HG02623 (cell line): Measurements from ENCODE around the gene CYB561D1.

Experiments
- ATAC-seq: cut with Tn5 transposase; IDR thresholded peaks from one replicate; pipeline ENCODE4 v1.9.1; 2021; ENCODE audit warnings: moderate library complexity; ENCODE audit not compliant: unreplicated experiment

Gene CYB561D1

DNA sequence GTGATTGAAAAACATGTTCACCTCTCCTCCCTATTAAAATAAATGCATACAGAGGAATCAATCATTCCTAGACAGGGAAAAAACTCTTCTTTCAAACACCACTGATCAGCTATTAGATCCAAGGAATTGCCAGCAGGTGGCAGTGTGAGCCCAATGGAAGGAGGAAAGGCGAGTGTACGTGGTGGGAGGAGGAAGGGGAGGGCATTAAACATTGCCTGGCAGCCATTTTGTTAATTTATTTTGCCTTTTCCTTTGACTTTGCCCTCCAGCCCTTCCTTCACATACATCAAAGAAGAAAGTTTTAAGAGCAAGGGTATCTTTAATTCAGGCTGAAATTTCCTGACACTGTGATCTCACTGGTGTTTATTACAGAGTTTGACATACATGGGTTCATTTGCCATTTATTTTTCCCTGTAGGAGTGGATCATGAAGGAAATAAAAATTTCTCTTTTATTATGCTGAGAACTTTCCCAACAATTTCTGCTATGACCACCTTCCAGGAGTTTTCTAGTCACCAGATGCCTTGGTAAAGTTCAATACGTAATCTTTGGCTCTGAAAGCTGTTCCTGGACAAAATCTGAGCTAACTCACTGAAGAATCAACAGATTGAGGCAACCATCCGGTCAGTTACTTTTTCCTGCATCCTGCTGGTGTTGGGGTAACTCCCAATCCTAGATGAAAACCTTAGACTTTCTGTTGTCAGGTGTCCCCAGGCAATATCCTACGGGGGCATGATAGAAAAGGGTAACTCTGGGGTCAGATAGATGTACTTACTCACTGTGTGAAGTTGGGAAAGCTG is 52.6 kb downstream of the CYB561D1 start:
- peak; percentile 39 for ATAC-seq

GRCh38 chr1:109547463-109548320 is 53.8 kb downstream of the CYB561D1 start:
- ATAC-seq: no peak

DNA sequence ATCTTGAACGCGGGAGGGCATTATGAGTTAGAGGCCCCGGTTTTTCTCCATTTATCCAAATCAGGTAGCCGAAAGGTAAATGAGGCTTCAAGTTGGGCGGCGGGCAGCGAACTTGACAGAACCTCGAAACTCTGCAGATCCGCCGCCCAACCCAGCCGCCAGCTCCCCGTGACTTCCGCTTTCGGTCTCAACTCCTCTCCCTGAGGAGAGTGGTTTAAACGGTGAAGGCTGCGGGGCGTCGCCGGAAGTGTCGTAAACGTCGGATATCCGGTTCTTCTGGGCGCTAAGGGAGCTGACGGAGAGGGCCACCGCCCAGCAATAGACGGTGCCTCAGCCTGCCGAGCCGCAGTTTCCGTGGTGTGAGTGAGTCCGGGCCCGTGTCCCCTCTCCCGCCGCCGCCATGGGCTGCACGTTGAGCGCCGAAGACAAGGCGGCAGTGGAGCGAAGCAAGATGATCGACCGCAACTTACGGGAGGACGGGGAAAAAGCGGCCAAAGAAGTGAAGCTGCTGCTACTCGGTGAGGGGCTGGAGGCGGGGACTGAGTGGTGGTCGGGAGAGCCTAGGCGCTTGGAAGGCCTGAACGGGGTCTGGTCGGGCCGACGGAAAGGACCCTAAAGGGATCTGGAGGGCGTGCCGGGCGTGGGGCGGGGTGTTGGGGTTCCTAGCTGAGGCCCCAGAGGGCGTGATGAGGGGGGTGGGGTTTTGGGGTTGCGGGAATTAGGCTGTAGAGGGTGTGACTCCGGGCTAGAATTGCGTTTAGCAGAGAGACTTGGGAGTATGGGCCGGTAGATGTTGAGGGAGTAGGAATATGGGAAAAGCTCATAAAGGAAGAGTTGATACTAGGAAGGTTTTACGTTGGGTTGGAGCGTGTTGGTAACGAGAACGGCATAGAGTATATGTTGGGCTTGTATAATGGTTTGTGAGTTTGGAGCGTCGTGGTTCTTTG is 54.7 kb downstream of the CYB561D1 start, which contains the start of gene GNAI3:
GNAI3 (plus strand) TSS at position 295 of the 947 bp plus-strand sequence; CDS start at position 401, 106 bp downstream.
- ATAC-seq: peak; percentile 89
